Ammon's horn (tissue), 1 donor: Measurements from ENCODE around the gene PRR5L.
"Not testable (repeated sequence)": the region's sequence is repeated elsewhere in the genome, so short reads cannot be mapped to it uniquely, and the experiment has no call there.

Source experiments
- DNase-seq: peaks from one replicate; pipeline ENCODE4 v3.0.0-alpha.2; 2016; ENCODE audit warnings: low spot score

PRR5L gene

DNA sequence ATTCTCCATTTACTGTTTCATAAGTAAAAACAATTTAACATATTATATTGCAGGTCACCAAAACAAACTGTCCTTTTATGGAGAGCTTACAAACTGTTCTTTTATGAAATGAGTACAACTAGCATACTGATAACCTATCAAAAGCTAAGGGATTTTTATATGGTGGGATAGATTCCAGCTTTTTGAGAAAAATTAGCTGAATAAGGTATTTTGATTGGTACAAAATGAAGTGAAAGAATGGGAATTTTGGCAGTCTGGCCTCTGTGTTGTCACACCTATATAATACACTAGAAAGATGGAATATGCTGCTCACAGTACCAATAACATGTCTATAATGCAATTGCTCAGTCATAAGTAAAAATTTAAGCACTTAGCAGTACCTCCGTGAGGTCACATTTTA, 202.6 kb downstream of the PRR5L start:
- DNase-seq = no peak

DNA sequence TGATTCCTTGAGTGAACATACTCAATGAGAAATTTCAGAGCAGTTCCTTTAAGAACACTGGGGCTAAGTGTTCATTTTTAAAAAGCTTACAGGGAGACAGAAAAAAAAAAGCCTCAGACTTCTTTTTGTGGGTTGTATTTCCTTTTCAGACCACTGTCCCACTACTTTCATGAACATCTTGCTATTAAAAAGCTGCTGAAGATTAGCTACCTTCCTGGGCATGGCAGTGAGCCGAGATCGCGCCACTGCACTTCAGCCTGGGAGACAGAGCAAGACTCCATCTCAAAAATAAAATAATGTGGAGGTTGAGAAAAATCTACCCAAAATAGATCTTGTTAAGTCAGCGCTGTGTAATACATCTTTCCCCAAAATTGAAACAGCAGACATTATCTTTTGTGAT, 203.2 kb downstream of the PRR5L start:
- no peak for DNase-seq

DNA sequence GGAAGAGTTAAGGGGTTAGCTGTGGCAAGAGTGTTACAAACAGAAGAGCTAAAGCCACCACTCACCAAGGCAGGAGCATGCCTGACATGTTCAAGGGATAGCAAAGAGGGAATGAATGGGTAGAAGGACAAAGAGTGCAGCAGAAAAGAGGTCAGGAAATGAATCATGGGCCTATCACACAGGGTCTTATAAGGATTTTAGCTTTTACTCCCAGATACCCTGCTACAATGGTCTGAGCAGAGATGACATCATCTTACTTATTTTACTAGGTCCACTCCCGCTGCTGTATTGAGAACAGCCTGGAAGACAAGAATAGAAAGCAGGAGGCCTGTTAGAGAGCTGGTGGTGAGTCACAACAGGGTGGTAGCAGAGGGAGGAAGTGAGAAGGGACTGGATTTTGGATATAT, 204.2 kb downstream of the PRR5L start:
- peak; percentile 40 for DNase-seq

DNA sequence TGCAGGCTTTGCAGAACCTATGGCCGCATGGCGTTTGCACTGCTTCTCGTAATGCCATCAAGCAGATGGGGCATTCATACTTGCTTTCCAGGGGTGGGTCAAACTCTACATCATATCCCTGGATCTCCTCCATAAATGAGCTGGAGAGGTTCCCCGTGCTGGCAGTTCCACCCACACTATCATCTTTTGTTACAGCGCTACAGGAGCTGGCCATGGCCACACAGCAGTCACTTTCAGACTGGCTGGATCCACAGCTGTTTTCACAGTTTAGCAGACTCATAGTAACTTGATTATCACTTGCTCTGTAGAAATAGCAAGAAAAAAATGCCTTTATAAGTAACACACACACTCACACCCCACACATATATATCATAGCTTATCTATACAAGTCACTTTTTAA, 205.1 kb downstream of the PRR5L start:
- peak; percentile 54 for DNase-seq

DNA sequence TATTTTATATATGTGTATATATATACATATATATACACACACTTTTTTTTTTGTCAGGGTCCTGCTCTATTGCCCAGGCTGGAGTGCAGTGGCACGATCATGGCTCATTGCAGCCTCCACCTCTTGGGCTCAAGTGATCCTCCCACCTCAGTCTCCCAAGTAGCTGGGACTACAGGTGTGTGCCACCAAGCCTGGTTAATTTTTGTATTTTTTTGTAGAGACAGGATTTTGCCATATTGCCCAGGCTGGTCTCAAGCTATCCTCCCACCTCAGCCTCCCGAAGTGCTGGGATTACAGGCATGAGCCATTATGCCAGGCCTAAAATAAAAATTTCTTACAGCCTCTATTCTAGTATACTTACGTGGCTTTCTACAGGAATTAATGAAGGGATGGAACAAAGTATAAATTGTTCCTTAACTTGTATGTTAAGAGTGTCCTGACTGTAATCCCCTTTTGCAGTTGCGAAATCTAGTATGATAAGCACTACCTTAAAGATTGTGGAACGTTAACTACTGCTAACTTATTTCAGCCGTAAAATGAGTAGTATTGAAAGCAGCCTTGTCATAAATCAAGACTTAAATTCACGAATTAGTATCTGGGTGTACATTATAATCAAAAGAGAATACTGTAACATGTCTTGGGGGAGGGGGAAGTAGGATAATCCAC, 211.9 kb downstream of the PRR5L start:
- no peak for DNase-seq

DNA sequence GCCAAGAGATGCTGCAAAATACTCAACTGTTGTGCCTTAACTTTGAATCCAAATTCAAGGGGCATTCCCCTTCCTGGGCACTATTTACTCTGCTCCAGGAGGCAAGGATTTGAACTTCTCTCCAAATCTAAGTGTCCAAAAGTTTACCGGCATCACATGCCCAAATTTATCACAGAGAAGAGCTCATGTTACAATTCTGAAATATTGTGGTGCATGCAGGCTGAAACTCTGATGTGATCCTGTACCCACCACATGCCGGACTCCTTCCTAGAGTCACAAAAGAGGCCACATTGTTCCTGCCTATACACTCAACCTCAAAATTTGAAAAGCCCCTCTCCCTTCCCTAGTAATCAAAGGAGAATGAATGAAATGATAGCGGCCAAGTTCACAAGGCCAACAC, 212.7 kb downstream of the PRR5L start:
- DNase-seq = no peak

DNA sequence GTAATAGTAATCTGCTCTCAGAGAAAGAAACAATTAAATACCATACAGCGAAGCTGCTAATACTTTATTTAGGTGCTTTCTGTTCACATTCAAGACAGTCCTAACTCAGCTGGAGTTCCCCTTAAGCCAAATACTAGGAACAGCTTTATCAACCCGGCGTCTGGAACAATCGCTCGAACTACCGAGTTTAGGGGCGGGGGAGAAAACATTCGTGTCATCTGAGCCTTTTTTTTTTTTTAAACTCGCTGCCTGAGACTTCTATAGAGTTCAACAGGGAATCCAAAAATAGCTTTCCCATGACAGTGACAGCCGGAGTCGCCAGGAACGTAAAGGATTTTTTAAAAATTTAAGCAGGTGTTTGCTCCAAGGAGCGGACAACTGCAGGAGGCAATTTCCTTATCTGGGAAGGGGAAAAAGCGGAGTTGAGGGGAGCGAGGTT, 213.1 kb downstream of the PRR5L start:
- no peak for DNase-seq

DNA sequence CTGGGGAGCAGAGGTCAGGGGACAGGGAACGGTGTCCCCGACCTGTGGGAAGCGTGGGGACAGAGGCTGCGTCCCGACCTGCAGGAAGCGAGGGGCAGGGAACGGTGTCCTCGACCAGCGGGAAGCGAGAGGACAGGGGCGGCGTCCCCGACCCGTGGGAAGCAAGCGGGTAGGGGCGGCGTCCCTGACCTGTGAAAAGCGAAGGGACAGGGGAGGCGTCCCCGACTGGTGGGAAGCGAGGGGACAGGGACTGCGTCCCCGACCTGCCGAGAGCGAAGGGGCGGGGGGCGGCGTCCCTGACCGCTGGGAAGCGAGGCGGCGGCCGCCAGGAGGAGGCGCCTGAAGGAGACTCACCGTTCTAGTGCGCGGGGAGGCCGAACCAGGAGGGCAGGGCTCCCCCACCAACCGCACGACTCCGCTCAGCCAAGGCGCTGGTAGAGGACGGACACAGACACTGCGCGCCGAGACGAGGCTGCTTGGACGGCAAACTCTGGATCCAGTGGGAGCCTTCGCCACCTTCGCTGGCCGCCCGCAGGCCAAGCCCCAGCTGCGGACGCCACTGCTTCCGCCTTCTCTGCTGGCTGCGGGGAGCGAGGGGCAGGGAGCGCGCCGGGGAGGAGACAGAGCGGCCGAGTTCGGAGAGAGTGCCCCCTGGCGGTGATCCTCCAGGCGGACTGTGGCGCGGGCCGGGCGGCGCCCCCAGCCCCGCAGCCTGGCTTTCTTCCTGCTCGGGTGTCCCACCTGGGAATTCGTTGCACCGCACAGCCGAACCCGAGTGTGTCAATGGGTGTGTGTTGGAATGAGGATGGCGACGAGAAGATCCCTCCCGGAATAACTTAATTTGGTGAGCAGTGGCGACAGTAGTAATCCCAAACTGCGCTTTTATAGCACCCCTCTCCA, 213.9 kb downstream of the PRR5L start, which contains the start of gene TRAF6:
TRAF6 (minus strand) TSS at position 579 of the 900 bp plus-strand sequence. CDS start 8,757 bp downstream, outside the sequence.
- DNase-seq = peak; percentile 90

DNA sequence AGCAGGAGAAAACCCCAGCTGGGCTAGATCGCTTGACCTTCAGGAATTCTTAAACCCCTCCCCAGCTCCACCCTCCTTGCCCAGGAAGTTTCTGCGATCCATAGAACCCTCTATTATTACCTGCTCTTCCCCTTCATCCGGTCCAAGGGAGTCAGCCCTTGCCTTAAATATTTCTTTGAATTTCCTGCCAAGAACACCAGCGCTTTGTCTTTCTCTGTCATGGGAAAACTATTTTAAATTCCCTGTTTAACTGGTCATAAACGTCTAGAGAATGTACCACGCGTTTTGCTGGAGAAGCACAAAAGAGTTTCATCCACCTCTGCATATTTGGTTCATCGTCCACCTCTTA, 214.5 kb downstream of the PRR5L start:
- DNase-seq = no peak

DNA sequence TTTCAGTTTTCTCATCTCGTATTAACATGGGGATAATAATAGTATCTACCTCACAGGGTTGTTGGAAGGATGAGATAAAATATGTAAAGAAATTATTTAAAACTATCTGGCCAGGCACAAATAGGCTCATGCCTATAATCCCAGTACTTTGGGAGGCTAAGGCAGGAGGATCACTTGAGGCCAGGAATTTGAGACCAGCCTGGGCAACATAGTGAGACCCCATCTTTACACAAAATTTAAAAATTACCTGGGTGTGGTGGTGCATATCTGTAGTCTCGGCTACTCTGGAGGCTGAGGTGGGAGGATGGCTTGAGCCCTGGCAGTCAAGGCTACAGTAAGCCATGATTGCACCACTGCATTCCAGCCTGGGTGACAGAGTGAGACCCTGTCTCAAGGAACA, 215.0 kb downstream of the PRR5L start:
- not testable (repeated sequence) for DNase-seq

DNA sequence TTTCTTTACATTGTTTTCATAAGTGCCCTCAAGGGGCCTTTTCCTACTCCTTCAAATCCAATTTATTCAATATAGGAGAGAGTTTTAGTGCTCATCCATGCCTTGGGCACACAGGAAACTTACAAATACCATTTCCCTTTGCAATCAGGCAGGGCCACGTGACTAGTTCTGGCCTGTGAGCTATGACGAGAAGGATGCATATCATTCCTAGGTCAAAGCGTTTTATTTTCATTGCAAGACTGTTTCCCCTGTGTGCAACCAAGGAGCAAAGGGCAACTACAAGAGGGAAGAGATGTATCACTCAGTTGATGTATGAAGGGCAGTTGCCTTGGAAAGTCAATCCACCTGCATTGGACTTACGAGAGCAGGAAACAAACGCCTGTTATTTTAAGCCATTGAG, 215.9 kb downstream of the PRR5L start:
- DNase-seq = no peak

DNA sequence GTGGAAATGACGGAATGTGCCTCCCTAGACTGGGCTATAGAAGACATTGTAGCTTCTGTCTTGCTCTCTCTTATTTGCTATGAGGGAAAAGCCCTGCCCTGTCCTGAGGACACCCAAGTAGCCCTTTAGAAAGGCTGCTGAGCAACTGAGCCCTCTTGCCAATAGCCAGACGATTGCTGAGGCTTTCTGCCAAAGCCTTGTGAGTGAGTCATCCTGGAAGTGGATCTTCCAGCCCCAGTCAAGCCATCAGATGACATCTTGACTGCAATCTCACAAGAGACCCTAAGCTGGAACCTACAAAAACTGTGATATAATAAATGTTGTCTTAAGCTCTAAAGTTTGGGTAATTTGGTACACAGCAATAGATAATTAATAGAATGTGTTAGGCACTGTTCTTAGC, 217.9 kb downstream of the PRR5L start:
- no peak for DNase-seq
